Spleen (tissue), 11 donors: ENCODE results near the gene MS4A4A. TPM values are rescaled to one million over a fixed set of nuclear protein-coding genes. Genes with fewer than 3 reads are reported as not detected.
A peak's percentile ranks its signal among the peaks of the same experiment; 100 is the strongest.
"Not testable (repeated sequence)": the region's sequence is repeated elsewhere in the genome, so short reads cannot be mapped to it uniquely, and the experiment has no call there.

Source experiments
- DNase-seq: peaks from one replicate; pipeline ENCODE4 v3.0.0-alpha.2; 2020
- H3K27ac ChIP-seq, 8 donors: fragments of 200-600 bp; sonication (generic) in 7 of 8; 1 replicate in 4 of 8; 2 replicates in 4 of 8; pipeline versions ENCODE4 v1.5.0 to v1.8.0; 2016 to 2021; ENCODE audit warnings: inconsistent platforms in 4 of 8, mild to moderate bottlenecking in 4 of 8, moderate library complexity in 1 of 8
- H3K27me3 ChIP-seq, 7 donors: fragments of 200-600 bp; sonication (generic) in 6 of 7; replicated peaks in 1 of 7; 1 replicate in 4 of 7; 2 replicates in 3 of 7; pipeline versions ENCODE4 v1.5.0 to v1.8.0; 2016 to 2021; ENCODE audit warnings: inconsistent platforms in 3 of 7, mild to moderate bottlenecking in 1 of 7
- H3K36me3 ChIP-seq, 6 donors: fragments of 200-600 bp; sonication (generic) in 5 of 6; 1 replicate in 4 of 6; 2 replicates in 2 of 6; pipeline versions ENCODE4 v1.5.0 to v1.8.0; 2016 to 2021; ENCODE audit warnings: inconsistent platforms in 2 of 6
- H3K4me1 ChIP-seq, 6 donors: fragments of 200-600 bp; sonication (generic) in 5 of 6; 1 replicate in 3 of 6; 2 replicates in 3 of 6; pipeline versions ENCODE4 v1.5.0 to v1.8.0; 2016 to 2021; ENCODE audit warnings: inconsistent platforms in 3 of 6
- H3K4me3 ChIP-seq, 8 donors: fragments of 200-600 bp; sonication (generic) in 7 of 8; 1 replicate in 4 of 8; 2 replicates in 4 of 8; pipeline versions ENCODE4 v1.5.0 to v1.8.0; 2016 to 2021; ENCODE audit warnings: inconsistent platforms in 4 of 8, mild to moderate bottlenecking in 4 of 8, moderate library complexity in 2 of 8
- H3K9me3 ChIP-seq, 8 donors: fragments of 200-600 bp; sonication (generic) in 7 of 8; 1 replicate in 4 of 8; 2 replicates in 4 of 8; pipeline versions ENCODE4 v1.5.0 to v1.8.0; 2016 to 2021; ENCODE audit warnings: inconsistent platforms in 4 of 8
- POLR2A ChIP-seq, 3 donors: fragments of 450-650 bp; IDR thresholded peaks; one replicate each; pipeline ENCODE4 v1.5.1; 2017; ENCODE audit warnings: antibody characterized with exemption in 3 of 3, mild to moderate bottlenecking in 1 of 3
- POLR2AphosphoS5 ChIP-seq, 3 donors: sonication (generic); formaldehyde crosslinking; IDR thresholded peaks; one replicate each; pipeline ENCODE4 v1.5.1; 2017; ENCODE audit warnings: antibody characterized with exemption in 3 of 3
- WGBS, 5 donors: extraction: QIAGEN DNeasy Blood & Tissue Kit in 3 of 5; methylation state at CpG; one replicate each; pipeline versions ENCODE4 v1.1.5 to v1.1.7; 2013 to 2018; 5-methylcytosine and 5-hydroxymethylcytosine counted together
- intact Hi-C: fragments of 100-400 bp; cut with DNase I; formaldehyde crosslinking; loops from one replicate; pipeline ENCODE4 v1.15.0; 2023; ENCODE audit warnings: low total_unique reads
- polyA plus RNA-seq, 3 donors: library from polyadenylated mRNA; stranded (reverse); fragments of 200-250 nt; gene quantifications; one replicate each; pipeline ENCODE4 v1.2.1, GENCODE V29; 2013
- total RNA-seq, 7 donors: library from RNA; depleted of rRNA in 3 of 7; stranded (reverse); fragments of >200 nt in 3 of 7; fragmentation: NEBNext Ultra II Directional in 4 of 7; extraction: Animal tissue kit (Norgen Biotek cat#: 25700) in 4 of 7; gene quantifications; one replicate each; pipeline versions ENCODE4 v1.1.0 to v1.2.1, GENCODE V29; 2016 to 2021
- TF ChIP-seq, protein P1 (sequence below), 11 experiments: fragments of 200-600 bp in 7 of 11; fragments of 450-650 bp in 4 of 11; sonication (generic) in 4 of 11; IDR thresholded peaks in 8 of 11; conservative IDR thresholded peaks in 3 of 11; 1 replicate in 7 of 11; 2 replicates in 4 of 11; pipeline versions ENCODE4 v1.4.0 to v1.8.0; 2016 to 2021; ENCODE audit warnings: antibody characterized with exemption in 11 of 11, inconsistent platforms in 4 of 11, mild to moderate bottlenecking in 1 of 11
- donor health status: healthy with polysubstance abuse.
- donor health status: DM: no; HTN: no; CAD: no; lungs with moderate emphysema.
- donor health status: DM: no; HTN: no; CAD: no.
- donor health status: Bipolar disorder and iron deficiency.
- donor health status: healthy.
- donor health status: DM: no; HTN: no; CAD: no.
- donor health status: DM: yes; HTN: yes; CAD: no.

Gene MS4A4A
- total and polyA plus RNA-seq, 10 donors: 24.3 to 130 (median 54.0) TPM

GRCh38 chr11:60281485-60281884 is 1.0 kb downstream of the MS4A4A start:
- H3K4me1 ChIP-seq: peaks cover 0 to 21% (median 7%) of the 10 kb centered on the region in 6 donors
- 34 to 60% (median 59%) methylated on average over 2 of the region's 2 CpGs for WGBS, 5 donors
- peak overlapping the region in 6 of 8 donors; percentile 7 to 81 (median 63) for H3K27ac ChIP-seq
- TF ChIP-seq, protein P1, sequence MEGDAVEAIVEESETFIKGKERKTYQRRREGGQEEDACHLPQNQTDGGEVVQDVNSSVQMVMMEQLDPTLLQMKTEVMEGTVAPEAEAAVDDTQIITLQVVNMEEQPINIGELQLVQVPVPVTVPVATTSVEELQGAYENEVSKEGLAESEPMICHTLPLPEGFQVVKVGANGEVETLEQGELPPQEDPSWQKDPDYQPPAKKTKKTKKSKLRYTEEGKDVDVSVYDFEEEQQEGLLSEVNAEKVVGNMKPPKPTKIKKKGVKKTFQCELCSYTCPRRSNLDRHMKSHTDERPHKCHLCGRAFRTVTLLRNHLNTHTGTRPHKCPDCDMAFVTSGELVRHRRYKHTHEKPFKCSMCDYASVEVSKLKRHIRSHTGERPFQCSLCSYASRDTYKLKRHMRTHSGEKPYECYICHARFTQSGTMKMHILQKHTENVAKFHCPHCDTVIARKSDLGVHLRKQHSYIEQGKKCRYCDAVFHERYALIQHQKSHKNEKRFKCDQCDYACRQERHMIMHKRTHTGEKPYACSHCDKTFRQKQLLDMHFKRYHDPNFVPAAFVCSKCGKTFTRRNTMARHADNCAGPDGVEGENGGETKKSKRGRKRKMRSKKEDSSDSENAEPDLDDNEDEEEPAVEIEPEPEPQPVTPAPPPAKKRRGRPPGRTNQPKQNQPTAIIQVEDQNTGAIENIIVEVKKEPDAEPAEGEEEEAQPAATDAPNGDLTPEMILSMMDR (IDR thresholded peaks at IDR 0.05 in 8 of 11, conservative IDR thresholded peaks at IDR 0.05 in 3 of 11): no peak
- TF ChIP-seq POLR2AphosphoS5 (IDR thresholded peaks at IDR 0.05): peak in 1 of 3 donors; percentile 22
- intact Hi-C loops: no loop called here
- H3K9me3 ChIP-seq: no peaks in the 10 kb centered on the region
- no peak for DNase-seq
- H3K4me3 ChIP-seq: peak overlapping the region in 4 of 8 donors; percentile 2 to 53 (median 14)
- no peaks in the 10 kb centered on the region for H3K36me3 ChIP-seq
- H3K27me3 ChIP-seq: no peaks in the 10 kb centered on the region

- Histone ChIP-seq H3K27ac (peak overlapping the region in 6 of 8 donors; percentile 7 to 81 (median 63)), H3K4me3 (peak overlapping the region in 1 of 8 donors; percentile 53), H3K4me1 (peaks cover 0 to 21% (median 7%) of the 10 kb centered on the region in 6 donors), H3K36me3 (no peaks in the 10 kb centered on the region), H3K9me3 (no peaks in the 10 kb centered on the region), H3K27me3 (no peaks in the 10 kb centered on the region)
- TF ChIP-seq POLR2AphosphoS5 (IDR thresholded peaks at IDR 0.05): no peak
- no peak for TF ChIP-seq POLR2A (IDR thresholded peaks at IDR 0.05)
- TF ChIP-seq, protein P1 (IDR thresholded peaks at IDR 0.05 in 8 of 11, conservative IDR thresholded peaks at IDR 0.05 in 3 of 11): no peak
- intact Hi-C loops: no loop called here
- no peak for DNase-seq
- 70 to 90% (median 78%) methylated on average over 2 of the region's 2 CpGs for WGBS, 5 donors
These were observed 1.8 kb downstream of the MS4A4A start for GRCh38 chr11:60282286-60282685.

GRCh38 chr11:60285411-60286126 is 5.1 kb downstream of the MS4A4A start:
- intact Hi-C loops, H3K36me3 ChIP-seq, H3K9me3 ChIP-seq, H3K27me3 ChIP-seq, DNase-seq, H3K4me3 ChIP-seq: not testable (repeated sequence)
- Histone ChIP-seq H3K27ac (peak overlapping the region in 3 of 8 donors; percentile 4 to 81 (median 71)), H3K4me1 (peaks cover 0 to 15% (median 4%) of the 10 kb centered on the region in 6 donors)
- WGBS, 5 donors: 70 to 87% (median 75%) methylated on average over 7 of the region's 7 CpGs

- Histone ChIP-seq H3K27me3 (no peaks in the 10 kb centered on the region), H3K4me1 (peaks cover 0 to 6% (median 0%) of the 10 kb centered on the region in 6 donors), H3K27ac (no peak overlapping the region), H3K9me3 (peaks cover 0 to 3% (median 0%) of the 10 kb centered on the region in 8 donors), H3K36me3 (no peaks in the 10 kb centered on the region), H3K4me3 (no peak overlapping the region)
- TF ChIP-seq, protein P1 (IDR thresholded peaks at IDR 0.05 in 8 of 11, conservative IDR thresholded peaks at IDR 0.05 in 3 of 11): no peak
- TF ChIP-seq POLR2AphosphoS5 (IDR thresholded peaks at IDR 0.05) (no peak), POLR2A (IDR thresholded peaks at IDR 0.05) (no peak)
- WGBS, 5 donors: 89 to 95% (median 92%) methylated on average over 1 of the region's 1 CpG
- intact Hi-C loops: no loop called here
- DNase-seq: no peak
These were observed 8.1 kb downstream of the MS4A4A start for GRCh38 chr11:60288531-60288930.
